ENCODE results near the gene SH3TC2.
"Not testable (repeated sequence)": the region's sequence is repeated elsewhere in the genome, so short reads cannot be mapped to it uniquely, and the experiment has no call there.

SH3TC2 gene

DNA sequence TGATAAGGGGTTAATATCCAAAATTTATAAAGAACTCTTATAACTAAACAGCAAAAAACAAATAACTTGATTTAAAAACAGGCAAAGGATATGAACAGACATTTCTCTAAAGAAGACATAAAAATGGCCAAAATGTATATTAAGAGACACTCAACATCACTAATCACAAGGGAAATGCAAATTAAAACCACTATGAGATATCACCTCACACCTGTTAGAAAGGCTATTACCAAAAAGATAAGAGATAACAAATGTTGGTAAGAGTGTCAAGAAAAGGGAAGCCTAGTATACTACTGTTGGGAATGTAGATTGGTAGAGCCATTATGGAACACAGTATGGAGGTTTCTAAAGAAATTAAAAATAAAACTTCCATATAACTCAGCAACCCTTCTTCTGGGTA lies 19.4 kb upstream of the SH3TC2 start:
- Histone ChIP-seq H3K27me3 (ENCODE audit: control insufficient read depth, insufficient read depth, low read length, poor library complexity, severe bottlenecking) (no peaks in the 10 kb centered on the region), H3K36me3 (ENCODE audit: control insufficient read depth, insufficient read depth, low read length) (no peaks in the 10 kb centered on the region), H3K27ac (ENCODE audit: insufficient read depth, low read depth, low read length, poor library complexity, severe bottlenecking) (no peak overlapping the region), H3K9me3 (ENCODE audit: control insufficient read depth, low read length) (no peaks in the 10 kb centered on the region), H3K4me1 (ENCODE audit: control insufficient read depth, insufficient read depth, low read length) (no peaks in the 10 kb centered on the region), H3K4me3 (ENCODE audit: insufficient read depth, low read depth, low read length) (no peak overlapping the region)

DNA sequence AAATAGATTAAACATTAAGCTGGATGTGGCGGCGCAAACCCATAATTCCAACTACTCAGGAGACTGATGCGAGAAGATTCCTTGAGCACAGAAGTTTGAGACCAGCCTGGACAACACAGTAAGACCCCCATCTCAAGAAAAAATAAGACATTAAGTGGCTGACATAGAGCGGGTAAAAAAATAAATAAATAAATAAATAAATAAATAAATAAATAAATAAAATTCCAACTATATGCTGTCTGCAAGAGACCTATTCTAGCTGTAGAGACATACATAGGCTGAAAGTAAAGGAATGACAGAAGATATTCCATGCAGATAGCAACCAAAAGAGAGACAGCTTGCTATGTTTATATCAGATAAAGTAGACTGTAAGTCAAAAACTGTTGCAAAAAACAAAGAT lies 17.4 kb upstream of the SH3TC2 start:
- Histone ChIP-seq H3K27me3 (ENCODE audit: control insufficient read depth, insufficient read depth, low read length, poor library complexity, severe bottlenecking) (no peaks in the 10 kb centered on the region), H3K27ac (ENCODE audit: insufficient read depth, low read depth, low read length, poor library complexity, severe bottlenecking) (no peak overlapping the region), H3K36me3 (ENCODE audit: control insufficient read depth, insufficient read depth, low read length) (no peaks in the 10 kb centered on the region), H3K4me1 (ENCODE audit: control insufficient read depth, insufficient read depth, low read length) (no peaks in the 10 kb centered on the region), H3K4me3 (ENCODE audit: insufficient read depth, low read depth, low read length) (no peak overlapping the region), H3K9me3 (ENCODE audit: control insufficient read depth, low read length) (no peaks in the 10 kb centered on the region)
- WGBS, 2 experiments, result 94 to 97% methylated on average over 3 of the region's 4 CpGs

DNA sequence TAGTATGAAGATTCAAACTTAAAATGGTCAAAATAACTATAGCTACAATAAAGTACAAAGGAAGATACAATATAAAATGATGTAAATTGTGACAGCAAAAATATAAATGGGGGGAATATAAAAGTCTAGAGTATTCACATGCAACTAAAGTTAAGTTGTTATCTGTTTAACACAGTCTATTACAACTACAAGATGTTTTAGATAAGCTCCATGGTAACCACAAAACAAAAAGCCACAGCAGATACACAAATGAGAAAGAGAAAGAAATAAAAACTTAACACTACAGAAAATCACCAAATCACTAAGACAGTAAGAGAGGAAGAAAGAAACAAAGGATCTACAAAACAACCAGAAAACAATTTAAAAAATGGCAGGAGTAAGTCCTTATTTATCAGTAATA lies 17.0 kb upstream of the SH3TC2 start:
- Histone ChIP-seq H3K27ac (ENCODE audit: insufficient read depth, low read depth, low read length, poor library complexity, severe bottlenecking) (no peak overlapping the region), H3K4me3 (ENCODE audit: insufficient read depth, low read depth, low read length) (no peak overlapping the region)

DNA sequence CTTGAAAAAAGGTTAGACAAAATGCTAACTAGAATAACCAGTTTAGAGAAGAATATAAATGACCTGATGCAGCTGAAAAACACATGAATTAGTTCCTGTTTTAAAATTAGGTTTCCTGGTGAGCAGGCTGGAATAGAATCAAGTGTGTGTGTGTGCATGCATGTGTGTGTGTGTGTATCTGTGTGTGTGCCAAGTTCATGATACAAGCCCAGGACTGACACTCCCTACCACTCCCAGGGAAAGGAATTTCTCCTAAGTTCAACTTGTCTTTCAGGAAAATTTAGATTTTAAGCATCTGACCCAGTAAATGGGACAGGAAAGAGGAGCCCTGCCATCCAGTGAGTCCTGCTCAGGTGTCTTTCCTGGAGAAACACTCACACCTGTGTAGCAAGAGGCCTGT lies 11.2 kb upstream of the SH3TC2 start:
- not testable (repeated sequence) for H3K27ac ChIP-seq (ENCODE audit: insufficient read depth, low read depth, low read length, poor library complexity, severe bottlenecking)

More for the DNA sequence above, 17.0 kb upstream of the SH3TC2 start:
- Histone ChIP-seq H3K36me3 (ENCODE audit: control insufficient read depth, insufficient read depth, low read length) (no peaks in the 10 kb centered on the region), H3K9me3 (ENCODE audit: control insufficient read depth, low read length) (no peaks in the 10 kb centered on the region), H3K27me3 (ENCODE audit: control insufficient read depth, insufficient read depth, low read length, poor library complexity, severe bottlenecking) (no peaks in the 10 kb centered on the region), H3K4me1 (ENCODE audit: control insufficient read depth, insufficient read depth, low read length) (no peaks in the 10 kb centered on the region)

DNA sequence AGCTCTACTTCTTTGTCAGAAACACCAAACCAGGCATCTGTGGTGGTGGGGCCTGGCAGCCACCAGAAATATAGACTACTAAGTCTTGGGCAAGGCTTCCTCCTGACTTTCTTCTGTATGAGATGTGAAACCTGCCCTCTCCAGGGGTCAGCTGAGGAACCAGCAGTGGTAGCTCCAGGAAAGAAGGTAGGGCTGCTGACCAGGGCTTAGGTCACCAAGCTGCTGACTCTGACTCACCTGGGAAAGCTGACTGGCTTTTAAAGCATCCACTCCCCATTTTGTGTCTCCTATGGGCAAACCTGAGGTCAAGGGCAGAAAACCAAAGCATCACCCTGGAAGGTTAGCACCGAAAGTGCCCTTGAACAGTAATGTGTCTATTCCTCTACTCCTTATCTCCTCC lies 10.4 kb upstream of the SH3TC2 start:
- Histone ChIP-seq H3K36me3 (ENCODE audit: control insufficient read depth, insufficient read depth, low read length) (no peaks in the 10 kb centered on the region), H3K4me3 (ENCODE audit: insufficient read depth, low read depth, low read length) (no peak overlapping the region), H3K27me3 (ENCODE audit: control insufficient read depth, insufficient read depth, low read length, poor library complexity, severe bottlenecking) (no peaks in the 10 kb centered on the region), H3K9me3 (ENCODE audit: control insufficient read depth, low read length) (no peaks in the 10 kb centered on the region), H3K27ac (ENCODE audit: insufficient read depth, low read depth, low read length, poor library complexity, severe bottlenecking) (no peak overlapping the region), H3K4me1 (ENCODE audit: control insufficient read depth, insufficient read depth, low read length) (peaks cover 7% of the 10 kb centered on the region)
- WGBS, 2 experiments, result 85 to 90% methylated on average over 1 of the region's 1 CpG

More for the DNA sequence above, 11.2 kb upstream of the SH3TC2 start:
- H3K36me3 ChIP-seq (ENCODE audit: control insufficient read depth, insufficient read depth, low read length); H3K27me3 ChIP-seq (ENCODE audit: control insufficient read depth, insufficient read depth, low read length, poor library complexity, severe bottlenecking); H3K4me3 ChIP-seq (ENCODE audit: insufficient read depth, low read depth, low read length); H3K4me1 ChIP-seq (ENCODE audit: control insufficient read depth, insufficient read depth, low read length); H3K9me3 ChIP-seq (ENCODE audit: control insufficient read depth, low read length): not testable (repeated sequence)

DNA sequence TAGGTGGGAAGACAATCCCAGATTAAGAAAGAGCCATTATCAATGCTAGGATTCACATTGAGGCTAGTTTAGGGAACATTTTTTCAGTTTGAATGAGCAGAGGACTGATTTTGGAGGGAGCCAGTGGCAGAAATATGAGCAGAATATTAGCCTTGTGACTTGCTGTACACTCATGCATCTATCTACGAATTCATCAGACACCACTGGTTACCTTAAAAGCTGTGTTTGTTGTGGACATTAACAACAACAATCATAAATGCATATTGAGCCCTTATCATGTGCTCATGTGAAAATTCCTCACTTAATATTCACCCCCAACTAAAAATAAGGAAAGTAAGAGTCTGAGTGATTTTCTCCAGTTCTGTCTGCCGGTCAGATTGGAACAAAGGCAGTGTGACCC lies 9.9 kb upstream of the SH3TC2 start:
- no peaks in the 10 kb centered on the region for H3K9me3 ChIP-seq (ENCODE audit: control insufficient read depth, low read length)
- H3K4me1 ChIP-seq (ENCODE audit: control insufficient read depth, insufficient read depth, low read length), result peaks cover 7% of the 10 kb centered on the region
- 88 to 93% methylated on average over 2 of the region's 2 CpGs for WGBS, 2 experiments
- no peaks in the 10 kb centered on the region for H3K36me3 ChIP-seq (ENCODE audit: control insufficient read depth, insufficient read depth, low read length)
- H3K27ac ChIP-seq (ENCODE audit: insufficient read depth, low read depth, low read length, poor library complexity, severe bottlenecking), result no peak overlapping the region
- H3K27me3 ChIP-seq (ENCODE audit: control insufficient read depth, insufficient read depth, low read length, poor library complexity, severe bottlenecking), result no peaks in the 10 kb centered on the region
- H3K4me3 ChIP-seq (ENCODE audit: insufficient read depth, low read depth, low read length), result no peak overlapping the region

DNA sequence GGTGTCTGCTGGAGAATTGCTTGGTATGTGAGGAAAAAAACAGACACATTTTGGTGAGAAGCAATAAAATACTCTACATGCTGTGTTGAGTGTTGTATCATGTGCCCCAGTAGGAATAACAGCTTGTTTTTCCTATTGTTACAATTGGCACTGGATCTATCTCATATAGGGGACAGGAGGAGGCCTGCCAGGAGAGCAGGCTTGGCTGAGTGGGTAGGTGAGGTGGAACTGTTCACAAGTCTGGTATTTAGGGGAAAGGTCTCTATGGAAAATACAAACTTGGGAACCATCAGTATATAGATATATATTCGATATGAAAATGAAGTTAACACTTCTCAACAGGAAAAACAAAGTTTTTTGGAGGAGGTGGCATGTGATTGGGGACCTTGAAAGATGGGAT lies 9.5 kb upstream of the SH3TC2 start:
- no peaks in the 10 kb centered on the region for H3K27me3 ChIP-seq (ENCODE audit: control insufficient read depth, insufficient read depth, low read length, poor library complexity, severe bottlenecking)
- H3K4me1 ChIP-seq (ENCODE audit: control insufficient read depth, insufficient read depth, low read length), result peaks cover 7% of the 10 kb centered on the region
- H3K4me3 ChIP-seq (ENCODE audit: insufficient read depth, low read depth, low read length), result no peak overlapping the region
- 100% methylated on average over 1 of the region's 1 CpG; no CpG with 5 or more reads in 1 of the 2 experiments for WGBS, 2 experiments
- no peaks in the 10 kb centered on the region for H3K9me3 ChIP-seq (ENCODE audit: control insufficient read depth, low read length)
- no peak overlapping the region for H3K27ac ChIP-seq (ENCODE audit: insufficient read depth, low read depth, low read length, poor library complexity, severe bottlenecking)
- no peaks in the 10 kb centered on the region for H3K36me3 ChIP-seq (ENCODE audit: control insufficient read depth, insufficient read depth, low read length)

DNA sequence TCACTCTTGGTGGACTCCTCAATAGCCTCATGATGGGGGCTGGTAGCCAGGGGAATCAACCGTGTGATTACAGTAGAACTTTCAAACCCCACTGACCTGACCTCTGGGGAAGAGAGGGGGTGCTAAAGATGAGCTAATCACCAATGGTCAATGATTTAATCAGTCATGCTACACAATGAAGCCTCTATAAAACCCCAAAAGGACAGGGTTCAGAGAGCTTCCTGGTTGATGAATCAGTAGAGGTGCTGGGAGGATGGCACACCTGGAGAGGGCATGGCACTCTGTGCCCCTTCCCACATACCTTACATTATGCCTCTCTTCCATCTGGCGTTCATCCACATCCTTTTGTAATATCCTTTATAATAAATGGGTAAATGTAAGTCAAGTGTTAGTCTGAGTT lies 8.9 kb upstream of the SH3TC2 start:
- Histone ChIP-seq H3K4me3 (ENCODE audit: insufficient read depth, low read depth, low read length) (no peak overlapping the region), H3K27me3 (ENCODE audit: control insufficient read depth, insufficient read depth, low read length, poor library complexity, severe bottlenecking) (no peaks in the 10 kb centered on the region), H3K36me3 (ENCODE audit: control insufficient read depth, insufficient read depth, low read length) (no peaks in the 10 kb centered on the region), H3K9me3 (ENCODE audit: control insufficient read depth, low read length) (no peaks in the 10 kb centered on the region), H3K4me1 (ENCODE audit: control insufficient read depth, insufficient read depth, low read length) (peaks cover 7% of the 10 kb centered on the region), H3K27ac (ENCODE audit: insufficient read depth, low read depth, low read length, poor library complexity, severe bottlenecking) (no peak overlapping the region)
- 13 to 33% methylated on average over 1 of the region's 2 CpGs for WGBS, 2 experiments

DNA sequence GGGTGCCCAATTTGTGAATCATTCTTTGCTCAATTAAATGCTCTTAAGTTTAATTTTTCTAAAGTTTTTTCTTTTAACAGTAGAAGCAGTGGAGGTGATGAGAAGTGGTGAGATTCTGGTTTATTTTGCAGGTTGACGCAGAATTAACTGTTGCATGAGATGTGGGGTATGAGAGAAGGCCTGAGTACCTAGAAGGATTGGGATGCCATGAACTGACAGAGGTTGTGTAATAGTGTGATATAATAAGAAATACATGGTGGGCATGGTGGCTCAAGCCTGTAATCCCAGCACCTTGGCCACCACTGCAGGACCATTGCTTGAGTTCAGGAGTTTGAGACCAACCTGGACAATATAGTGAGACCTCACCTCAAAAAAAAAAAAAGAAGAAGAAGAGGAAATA lies 8.4 kb upstream of the SH3TC2 start:
- no peaks in the 10 kb centered on the region for H3K27me3 ChIP-seq (ENCODE audit: control insufficient read depth, insufficient read depth, low read length, poor library complexity, severe bottlenecking)
- no peaks in the 10 kb centered on the region for H3K36me3 ChIP-seq (ENCODE audit: control insufficient read depth, insufficient read depth, low read length)
- H3K27ac ChIP-seq (ENCODE audit: insufficient read depth, low read depth, low read length, poor library complexity, severe bottlenecking), result no peak overlapping the region
- H3K4me1 ChIP-seq (ENCODE audit: control insufficient read depth, insufficient read depth, low read length), result peaks cover 7% of the 10 kb centered on the region
- whole genome bisulfite sequencing, 2 experiments, result 91 to 98% methylated on average over 1 of the region's 1 CpG
- H3K4me3 ChIP-seq (ENCODE audit: insufficient read depth, low read depth, low read length), result no peak overlapping the region
- H3K9me3 ChIP-seq (ENCODE audit: control insufficient read depth, low read length), result no peaks in the 10 kb centered on the region

DNA sequence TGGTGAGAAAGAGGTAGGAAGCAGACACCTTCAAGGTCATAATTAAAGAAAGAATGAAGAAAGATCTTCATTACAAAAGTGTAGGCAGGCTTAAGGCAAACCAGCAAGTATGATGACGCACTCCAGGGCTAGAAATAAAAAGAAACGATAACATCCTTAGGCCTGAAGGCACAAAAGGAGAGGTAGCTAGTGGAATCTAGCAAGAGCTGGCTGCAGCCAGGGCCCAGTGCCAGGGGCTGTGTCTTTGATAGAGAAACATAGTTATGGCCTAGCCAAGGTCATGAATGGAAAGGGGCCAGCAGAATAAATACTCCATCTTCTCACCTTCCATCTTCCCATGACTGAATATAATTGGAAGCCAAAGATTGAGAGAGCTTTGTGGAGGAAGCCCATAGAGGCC lies 6.8 kb upstream of the SH3TC2 start:
- H3K27me3 ChIP-seq (ENCODE audit: control insufficient read depth, insufficient read depth, low read length, poor library complexity, severe bottlenecking), result no peaks in the 10 kb centered on the region
- no peak overlapping the region for H3K27ac ChIP-seq (ENCODE audit: insufficient read depth, low read depth, low read length, poor library complexity, severe bottlenecking)
- WGBS, 2 experiments, result 93 to 94% methylated on average over 2 of the region's 2 CpGs
- H3K4me3 ChIP-seq (ENCODE audit: insufficient read depth, low read depth, low read length), result no peak overlapping the region
- no peaks in the 10 kb centered on the region for H3K36me3 ChIP-seq (ENCODE audit: control insufficient read depth, insufficient read depth, low read length)
- peaks cover 7% of the 10 kb centered on the region for H3K4me1 ChIP-seq (ENCODE audit: control insufficient read depth, insufficient read depth, low read length)
- H3K9me3 ChIP-seq (ENCODE audit: control insufficient read depth, low read length), result no peaks in the 10 kb centered on the region

DNA sequence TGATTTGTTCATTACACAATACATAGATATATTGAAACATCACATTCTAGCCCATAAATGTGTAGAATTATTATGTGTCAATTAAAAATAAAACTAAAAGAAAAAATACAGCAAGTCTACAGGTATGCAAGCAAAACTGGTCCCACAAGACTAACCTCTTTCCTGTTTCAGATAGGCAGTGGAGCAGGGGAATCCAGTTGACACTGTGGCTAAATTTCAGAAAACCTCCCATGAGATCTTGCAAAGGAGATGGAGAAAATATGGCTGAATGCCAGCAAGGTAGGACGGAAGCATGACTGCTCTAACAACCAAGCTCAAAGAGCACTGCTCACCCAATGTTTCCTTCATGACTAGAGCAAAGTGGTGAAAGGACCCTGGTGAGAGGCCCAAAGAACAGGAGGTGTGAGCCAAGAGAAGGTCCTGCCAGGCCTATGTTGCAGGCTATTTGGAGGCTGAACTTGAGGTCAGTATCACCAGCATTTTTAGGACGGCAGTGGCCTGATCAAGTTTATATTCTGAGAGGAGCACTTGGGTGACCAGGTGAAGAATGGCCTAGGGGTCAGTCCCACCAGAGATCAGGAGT lies 1.1 kb upstream of the SH3TC2 start:
- Histone ChIP-seq H3K4me3 (ENCODE audit: insufficient read depth, low read depth, low read length) (no peak overlapping the region), H3K36me3 (ENCODE audit: control insufficient read depth, insufficient read depth, low read length) (no peaks in the 10 kb centered on the region), H3K27ac (ENCODE audit: insufficient read depth, low read depth, low read length, poor library complexity, severe bottlenecking) (no peak overlapping the region), H3K27me3 (ENCODE audit: control insufficient read depth, insufficient read depth, low read length, poor library complexity, severe bottlenecking) (no peaks in the 10 kb centered on the region), H3K9me3 (ENCODE audit: control insufficient read depth, low read length) (no peaks in the 10 kb centered on the region), H3K4me1 (ENCODE audit: control insufficient read depth, insufficient read depth, low read length) (peaks cover 15% of the 10 kb centered on the region)
- 94 to 95% methylated on average over 2 of the region's 2 CpGs for WGBS, 2 experiments
